Stimulated activated CD8-positive, alpha-beta memory T cell treated with anti-CD3 and anti-CD28 coated beads, Interleukin-12 subunit alpha, Interleukin-12 subunit beta, amount 100 ng/mL, for 4 hours (primary cell): ENCODE data around the gene GPER1.
"Not testable (repeated sequence)": the region's sequence is repeated elsewhere in the genome, so short reads cannot be mapped to it uniquely, and the experiment has no call there.

Source experiments
- DNase-seq: peaks from one replicate; pipeline ENCODE4 v3.0.0-alpha.2; 2020; ENCODE audit warnings: low read depth

GPER1 gene

DNA sequence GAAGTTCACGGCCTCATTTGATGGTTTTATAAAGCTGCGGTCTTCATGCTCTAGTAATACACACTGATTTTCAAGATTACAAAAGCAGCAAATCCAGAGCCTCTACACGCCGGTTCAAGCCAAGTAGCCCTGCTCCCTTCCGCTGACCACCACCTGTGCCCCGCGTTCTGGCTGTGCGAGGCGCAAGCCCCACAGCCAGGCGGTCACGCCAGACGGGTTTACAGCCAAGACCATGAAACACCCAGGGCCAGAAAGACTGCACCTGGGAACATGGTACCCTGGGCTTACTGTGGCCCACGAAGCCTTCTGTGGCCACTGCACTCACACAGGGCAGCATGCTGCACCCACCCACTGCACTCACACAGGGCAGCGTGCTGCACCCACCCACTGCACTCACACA, 33.6 kb downstream of the GPER1 start:
- no peak for DNase-seq

DNA sequence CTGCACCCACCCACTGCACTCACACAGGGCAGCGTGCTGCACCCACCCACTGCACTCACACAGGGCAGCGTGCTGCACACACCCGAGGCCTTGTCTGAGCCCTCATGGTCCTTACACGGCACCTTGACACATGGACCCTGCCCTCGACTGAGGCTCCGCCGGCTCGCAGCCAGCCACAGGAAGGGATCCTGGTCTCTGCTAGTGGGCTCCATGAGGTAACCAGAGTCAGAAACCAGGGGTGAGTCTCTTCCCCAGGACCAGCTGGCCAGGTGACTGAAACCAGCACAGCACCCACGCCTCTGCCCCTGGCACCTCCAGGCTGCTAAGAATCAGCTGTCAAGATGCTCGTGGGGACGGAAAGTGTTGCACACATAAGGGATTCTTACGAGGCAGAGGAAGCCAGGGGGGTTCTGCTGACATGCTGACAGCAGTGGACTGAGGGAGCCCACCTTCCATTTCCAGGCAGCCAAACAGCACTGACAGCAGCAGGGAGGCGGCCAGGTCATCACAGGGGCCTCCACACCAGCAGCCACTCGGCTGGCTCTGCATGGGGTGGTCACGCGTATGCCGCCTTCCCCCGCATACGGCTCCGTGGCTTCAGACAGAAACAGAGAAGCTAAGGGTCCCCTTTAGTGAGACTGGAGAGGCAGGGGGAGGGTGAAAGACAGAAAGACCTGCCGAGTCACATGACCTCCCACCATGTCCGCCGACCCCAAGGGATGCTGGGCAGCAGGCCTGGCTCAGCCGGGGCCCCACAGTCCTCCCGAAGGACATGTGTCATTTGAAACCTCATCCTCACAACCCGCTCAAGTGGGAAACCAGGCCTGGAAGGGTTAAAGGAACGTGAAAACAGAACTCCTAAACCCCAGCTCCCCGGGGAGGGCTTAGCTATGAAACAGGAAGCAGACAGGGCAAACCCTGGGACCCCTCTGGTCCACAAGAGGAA, 34.2 kb downstream of the GPER1 start:
- no peak for DNase-seq

DNA sequence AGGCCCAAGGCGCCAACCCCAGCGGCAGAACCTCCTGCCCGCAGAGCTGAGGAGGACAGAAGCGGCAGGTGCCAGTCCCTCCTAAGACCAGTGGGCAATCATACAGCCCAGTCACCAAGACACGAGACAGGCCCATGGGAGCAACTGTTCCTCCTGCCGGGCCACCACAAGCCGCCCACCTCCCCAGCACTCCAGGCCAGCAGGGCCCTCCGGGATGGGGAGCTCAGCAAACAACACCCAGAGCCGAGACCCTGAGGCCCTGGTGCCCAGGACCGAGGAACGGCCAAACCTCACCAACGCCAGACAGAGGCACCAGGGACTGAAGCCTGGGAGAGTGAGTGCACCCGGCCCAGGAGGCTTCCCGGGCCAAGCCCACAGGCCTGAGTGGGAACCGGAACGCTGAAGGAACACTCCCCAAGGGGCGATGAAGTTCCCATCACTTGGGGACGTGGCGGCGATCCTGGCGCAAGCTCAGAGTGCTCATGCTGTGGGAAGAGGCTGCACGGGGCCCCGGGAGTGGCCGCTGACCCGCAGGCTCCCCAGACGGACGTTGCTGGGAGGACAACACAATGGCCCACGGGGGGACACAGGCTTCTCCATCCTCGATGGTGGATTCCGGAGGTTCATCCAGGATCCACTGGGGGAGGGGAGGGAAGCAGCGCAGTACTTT, 35.1 kb downstream of the GPER1 start:
- no peak for DNase-seq

DNA sequence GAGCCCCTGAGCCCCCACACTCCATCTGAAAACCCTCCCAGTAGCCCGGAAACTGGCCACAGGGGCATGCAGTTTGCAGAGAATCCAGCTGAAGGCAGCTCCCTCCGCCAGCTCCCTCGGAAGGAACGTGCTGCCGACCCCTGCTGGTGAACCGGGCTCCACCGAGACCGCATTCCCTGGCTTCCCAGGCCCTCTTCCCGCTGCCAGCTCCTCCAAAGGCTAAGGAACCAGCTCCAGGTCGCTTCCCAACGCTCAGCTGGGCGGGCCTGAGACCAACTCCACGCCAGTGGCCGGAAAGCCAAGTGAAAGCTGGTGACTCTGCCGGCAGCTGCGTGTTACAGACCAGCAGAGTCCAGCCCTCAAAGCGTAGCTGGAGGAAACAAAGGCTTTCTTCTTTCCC, 35.8 kb downstream of the GPER1 start:
- no peak for DNase-seq

DNA sequence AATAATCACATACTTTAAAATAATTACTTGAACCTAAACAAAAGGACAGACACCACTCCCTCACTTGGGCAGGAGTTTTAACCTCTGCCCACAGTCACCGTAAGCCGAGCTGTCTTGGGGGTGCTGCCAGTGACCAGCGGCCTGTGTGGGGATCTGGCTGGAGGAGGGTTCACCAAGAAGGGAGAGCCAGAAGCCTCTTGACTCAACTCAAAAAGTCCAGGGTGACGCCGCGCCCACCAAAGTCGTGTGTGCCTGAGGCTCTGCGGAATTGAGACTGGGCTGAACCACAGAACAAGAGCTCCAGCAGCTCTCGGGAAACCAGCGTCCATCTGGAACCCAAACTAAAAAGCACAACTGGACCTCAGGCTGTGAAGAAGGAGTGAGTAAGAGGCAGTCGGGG, 36.3 kb downstream of the GPER1 start:
- DNase-seq, result no peak

DNA sequence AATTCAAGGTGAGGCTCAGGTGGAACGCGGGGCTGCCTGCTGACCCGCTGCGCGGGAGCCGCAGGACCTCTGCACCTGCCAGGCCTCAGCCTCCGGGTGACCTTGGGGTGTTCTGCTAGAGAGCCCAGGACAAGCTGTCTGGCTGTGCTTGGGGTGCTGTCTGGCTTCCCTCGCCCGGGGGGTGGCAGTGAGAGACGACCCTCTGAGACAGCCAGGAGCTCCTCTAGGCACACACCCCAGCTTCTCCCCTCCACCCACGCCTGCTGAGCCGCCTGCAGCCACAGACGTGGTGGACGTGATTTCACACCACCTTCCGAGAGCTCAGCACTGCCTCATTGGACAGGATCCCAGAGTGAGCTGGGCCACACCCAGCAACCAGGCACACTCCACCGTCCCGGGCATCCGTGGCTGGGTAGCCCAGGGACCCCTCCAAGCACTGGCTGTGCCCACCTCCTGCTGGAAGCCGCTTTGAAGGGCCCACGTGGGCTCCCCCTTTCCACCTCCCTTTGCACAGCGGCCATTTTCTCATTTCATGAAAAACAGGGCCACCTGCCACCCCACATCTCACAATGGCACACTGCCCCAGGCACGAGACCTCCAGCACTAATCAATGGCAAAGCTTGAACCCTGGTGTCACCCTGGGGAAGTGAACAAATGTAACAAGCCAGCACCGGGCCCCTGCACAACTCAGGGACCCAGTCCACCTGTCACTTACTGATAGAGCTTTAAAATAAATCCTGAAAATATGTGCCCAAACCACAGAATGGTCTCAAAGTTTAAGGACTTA, 37.1 kb downstream of the GPER1 start:
- DNase-seq, result no peak

DNA sequence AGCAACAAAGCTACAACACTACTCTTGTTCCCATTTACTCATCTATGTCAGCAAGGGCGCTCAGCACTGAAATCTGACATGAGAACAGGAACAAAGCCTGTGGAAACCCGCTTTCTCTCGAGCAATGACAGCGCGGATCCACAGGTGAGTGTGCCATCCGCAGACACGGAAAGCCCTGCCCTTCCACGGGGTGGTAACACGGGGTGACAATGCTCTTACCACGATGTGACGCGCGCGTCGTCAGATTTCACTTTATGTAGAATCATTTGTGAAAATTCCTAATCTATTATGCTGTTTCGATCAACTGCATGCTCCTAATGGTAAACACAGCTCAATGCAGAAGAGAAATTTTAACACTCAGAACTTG, 37.7 kb downstream of the GPER1 start:
- no peak for DNase-seq

DNA sequence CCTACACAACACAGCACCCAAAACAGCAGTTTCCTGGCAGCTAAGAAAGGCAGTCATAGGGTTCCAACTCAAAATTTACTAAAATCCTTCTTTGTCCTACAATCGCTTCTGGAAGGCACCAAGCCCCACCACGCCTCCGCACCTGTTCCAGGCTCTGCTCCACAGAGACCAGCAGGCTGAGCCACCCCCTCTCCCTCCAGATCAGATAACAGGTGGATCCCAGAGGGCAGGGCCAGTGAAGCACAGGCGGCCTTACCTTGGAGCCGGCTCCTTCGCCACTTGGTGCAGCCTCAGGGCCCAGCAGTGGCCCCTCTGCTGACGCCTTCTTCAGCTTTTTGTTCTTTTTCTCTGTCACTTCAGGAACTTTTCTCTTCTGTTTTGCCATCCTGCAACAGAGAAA, 39.1 kb downstream of the GPER1 start:
- DNase-seq, result no peak

DNA sequence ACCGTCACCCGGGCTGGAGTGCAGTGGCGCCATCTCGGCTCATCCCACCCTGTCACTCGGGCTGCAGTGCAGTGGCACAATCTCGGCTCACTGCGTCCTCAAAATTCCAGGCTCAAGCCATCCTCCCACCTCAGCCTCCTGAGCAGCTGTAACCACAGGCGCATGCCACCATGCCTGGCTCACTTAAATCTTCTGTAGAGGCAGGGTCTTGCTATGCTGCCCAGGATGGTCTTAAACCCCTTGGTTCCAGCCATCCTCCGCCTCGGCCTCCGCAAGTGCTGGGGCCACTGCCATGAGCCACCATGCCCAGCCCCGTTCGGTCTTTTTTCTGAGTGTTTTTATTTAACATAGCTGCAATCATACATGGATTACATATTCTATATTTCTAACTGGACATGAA, 41.5 kb downstream of the GPER1 start:
- DNase-seq, result no peak

DNA sequence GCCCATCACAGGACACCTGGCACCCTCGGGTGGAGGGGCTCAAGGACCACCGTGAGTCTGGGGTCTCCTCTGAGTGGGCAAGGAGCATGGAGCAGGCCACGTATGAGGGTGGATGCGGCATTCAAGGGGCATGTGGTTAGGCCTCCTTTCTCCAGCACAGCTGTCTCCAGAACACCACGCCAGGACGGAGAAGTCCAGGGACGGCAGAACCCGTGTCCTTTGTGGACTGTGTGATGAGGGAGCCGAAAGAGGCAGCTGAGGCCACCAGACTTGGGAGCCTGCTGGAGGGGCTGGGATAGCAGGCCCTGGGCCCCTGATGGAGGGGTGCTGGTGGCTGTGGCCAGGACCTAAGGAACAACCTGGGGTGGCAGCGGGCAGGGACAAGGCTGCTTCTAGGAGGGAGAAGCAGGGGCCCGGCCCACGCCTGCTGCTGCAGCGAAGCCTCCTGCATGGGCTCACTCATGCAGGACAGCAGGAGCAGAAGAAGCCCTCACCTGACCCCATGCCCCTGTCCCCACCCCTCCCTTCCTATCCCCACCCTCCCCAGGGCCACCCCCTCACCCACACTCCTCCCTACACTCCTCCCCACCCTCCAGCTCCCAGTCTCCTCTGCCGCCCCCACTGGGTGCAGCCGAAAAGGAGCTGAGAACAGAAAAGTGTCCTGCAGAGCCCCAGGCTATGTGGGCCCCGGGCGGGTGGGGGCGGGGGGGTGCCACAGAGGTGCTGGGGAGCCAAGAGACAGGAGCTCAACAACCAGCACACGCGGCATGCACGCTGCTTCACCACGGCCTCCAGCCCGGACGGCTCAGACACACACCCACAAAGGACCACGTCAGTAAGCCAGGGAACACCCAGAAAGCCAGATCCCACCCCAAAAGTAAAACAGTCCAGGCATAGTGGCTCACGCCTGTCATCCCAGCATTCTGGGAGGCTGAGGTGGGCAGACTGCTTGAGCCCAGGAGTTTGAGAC, 42.4 kb downstream of the GPER1 start:
- DNase-seq, result no peak

DNA sequence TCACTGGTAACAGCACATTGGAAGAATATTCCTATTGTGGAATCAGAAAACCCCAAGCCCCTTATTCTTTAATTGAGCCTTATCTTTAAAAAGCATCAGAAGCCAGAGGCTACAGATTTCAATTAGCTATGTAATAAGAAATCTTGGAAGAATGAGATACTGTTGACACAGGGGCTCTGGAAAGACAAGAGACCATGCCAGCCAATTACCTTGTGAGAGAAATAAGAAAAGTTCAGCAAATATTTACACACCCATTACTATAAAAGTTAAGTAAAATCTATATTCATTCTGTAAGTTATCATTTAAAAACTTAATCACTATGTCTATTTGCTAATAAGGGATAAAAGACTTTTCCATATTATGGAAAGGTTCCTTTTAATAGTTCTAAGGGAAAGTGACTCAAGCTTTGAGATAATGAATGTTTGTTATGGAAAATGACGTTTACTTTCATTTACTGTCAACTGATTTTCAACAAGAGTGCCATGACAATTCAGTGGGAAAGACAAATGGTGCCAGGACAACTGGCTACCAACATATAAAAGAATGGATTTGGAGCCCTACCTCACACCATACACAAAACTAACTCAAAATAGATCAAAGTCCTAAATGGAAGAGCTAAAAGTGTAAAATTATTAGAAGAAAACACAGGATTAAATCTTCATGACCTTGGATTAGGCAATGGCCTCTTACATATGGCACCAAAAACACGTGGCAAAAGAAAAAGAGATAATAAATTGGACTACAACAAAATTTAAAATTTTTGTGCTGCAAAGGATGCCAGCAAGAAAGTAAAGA, 43.8 kb downstream of the GPER1 start:
- DNase-seq, result no peak

DNA sequence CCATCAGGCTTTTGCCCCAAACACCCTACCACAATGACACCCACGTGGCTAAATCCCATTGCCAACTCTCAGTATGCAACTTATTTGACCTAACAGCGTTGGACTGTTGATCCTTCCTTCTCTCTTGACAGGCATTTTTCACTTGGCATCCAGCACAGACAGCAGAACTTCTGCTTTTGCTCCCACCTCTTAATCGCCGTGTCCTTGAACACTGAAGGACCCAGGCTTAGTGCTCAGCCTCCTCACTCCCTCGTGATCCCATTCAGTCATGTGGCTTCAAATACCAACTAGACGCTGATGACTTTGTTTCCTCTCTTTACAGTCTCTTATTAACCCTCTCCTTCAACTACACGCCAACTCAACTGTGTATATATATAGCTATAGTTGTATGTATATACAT, 47.0 kb downstream of the GPER1 start:
- DNase-seq, result no peak

DNA sequence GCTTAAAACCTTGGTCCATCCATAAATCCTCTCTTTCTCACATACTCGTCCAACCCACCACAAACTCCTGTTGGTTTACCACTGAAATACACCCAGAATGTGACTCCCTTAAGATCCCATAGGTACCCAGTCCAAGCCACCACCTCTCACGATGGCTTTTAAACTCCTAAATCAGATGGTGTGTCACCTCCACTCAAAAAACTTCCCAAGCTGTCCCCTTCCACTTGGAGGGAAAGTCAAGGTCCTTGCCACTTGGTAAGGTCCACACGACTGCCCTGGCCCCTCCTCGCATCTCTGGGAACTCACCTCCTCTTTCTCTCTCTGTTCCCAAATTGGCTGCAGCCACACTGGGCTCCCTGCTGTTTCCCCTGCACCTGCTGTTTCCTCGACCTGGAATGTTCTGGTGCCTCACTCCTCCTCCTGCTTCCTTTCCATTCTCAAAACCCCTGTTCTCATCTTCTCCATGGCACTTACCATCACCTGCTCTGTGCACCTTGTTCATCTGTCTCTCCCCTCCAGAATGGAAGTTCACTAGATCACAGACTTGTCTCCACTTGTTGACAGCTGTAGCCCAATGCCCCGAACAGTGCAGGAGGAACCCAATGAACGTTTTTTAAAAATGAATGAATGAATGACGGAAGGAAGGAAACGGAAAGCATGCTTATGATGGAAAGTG, 49.1 kb downstream of the GPER1 start:
- DNase-seq, result no peak

DNA sequence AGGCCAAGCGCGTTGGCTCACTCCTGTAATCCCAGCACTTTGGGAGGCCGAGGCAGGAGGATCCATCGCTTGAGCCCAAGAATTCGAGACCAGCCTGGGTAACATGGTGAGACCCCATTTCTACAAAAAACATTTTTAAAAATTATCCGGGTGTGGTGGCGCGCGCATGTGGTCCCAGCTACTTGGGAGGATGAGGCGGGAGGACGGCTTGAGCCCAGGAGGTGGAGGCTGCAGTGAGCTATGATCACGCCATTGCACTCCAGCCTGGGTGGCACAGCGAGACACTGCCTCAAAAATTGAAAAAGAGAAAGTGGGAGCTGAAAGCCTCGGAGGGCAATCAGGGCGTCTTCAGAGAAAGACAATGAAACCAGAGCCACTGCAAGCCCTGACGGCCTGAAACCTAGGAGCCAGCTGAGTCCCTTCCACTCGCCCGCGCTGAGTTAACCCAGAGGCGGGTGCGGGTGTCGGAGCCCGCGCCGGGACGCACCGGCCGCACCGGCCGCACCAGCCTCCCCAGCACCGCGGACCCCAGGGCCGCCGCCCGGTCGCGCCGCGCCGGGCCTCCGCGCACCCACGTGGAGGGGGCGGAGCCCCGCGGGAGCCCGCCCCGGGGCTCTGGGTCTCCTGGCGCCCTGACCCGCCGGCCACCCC, 49.7 kb downstream of the GPER1 start:
- DNase-seq, result no peak

DNA sequence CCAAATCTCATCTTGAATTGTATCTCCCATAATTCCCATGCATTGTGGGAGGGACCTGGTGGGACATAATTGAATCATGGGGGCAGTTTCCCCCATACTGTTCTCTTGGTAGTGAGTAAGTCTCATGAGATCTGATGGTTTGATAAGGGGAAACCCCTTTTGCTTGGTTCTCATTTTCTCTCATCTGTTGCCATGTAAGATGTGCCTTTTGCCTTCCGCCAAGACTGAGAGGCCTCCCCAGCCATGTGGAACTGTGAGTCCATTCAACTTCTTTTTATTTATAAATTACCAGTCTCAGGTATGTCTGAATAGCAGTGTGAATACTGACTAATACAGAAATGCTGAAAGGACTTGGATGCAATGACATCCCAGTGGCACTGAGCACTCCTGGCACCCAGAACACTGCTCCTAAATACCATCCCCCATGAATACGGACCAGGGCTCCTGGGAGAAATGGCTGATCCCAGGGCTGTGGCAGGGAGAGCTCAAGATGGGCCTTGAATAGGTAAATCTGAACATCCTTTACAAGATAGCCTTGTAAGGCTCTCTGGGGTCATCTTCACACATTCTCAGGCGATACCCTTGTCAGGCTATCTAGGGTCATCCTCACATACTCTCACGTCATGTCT, 52.7 kb downstream of the GPER1 start:
- DNase-seq, result no peak

DNA sequence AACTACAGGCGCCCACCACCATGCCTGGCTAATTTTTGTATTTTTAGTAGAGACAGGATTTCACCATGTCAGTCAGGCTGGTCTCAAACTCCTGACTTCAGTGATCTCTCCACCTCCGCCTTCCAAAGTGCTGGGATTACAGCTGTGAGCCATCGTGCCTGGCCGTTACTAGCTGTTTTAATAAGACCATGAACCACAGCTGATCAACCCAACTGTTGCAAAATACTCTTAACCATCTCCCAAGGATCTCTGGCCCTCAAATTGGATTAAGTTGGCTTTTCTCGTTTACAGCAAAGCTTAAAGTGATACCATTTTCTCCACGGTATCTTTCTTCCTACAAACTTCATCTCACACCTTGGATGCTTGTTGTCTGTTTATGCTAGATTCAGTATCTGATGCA, 53.7 kb downstream of the GPER1 start:
- no peak for DNase-seq

DNA sequence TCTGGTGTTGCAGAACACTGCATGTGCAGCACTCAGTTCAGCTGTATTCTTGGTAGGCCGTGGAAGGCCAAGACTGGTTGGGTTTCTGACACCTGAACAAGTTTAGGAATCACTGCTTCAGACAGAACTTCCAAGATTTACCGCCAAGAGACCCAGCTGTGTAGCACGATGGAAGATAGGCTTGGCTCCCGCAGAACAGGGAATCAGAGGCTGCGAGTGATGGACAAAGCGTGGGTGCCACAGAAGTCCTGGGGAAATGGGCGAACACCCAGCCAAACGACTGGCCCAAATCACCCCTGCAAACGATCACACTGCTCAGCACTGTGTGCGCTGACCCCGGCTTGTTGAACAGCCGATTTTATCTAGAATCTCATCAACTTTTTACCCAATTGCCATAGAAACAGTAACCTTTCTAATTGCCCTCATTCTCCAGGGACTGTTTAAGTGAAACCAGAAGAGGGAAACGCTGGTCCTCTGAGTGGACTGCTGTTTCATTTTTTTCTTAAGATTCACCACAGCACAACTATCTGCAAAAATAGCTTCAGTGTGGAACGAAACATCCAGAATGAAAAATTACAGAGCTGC, 54.2 kb downstream of the GPER1 start:
- DNase-seq, result no peak

DNA sequence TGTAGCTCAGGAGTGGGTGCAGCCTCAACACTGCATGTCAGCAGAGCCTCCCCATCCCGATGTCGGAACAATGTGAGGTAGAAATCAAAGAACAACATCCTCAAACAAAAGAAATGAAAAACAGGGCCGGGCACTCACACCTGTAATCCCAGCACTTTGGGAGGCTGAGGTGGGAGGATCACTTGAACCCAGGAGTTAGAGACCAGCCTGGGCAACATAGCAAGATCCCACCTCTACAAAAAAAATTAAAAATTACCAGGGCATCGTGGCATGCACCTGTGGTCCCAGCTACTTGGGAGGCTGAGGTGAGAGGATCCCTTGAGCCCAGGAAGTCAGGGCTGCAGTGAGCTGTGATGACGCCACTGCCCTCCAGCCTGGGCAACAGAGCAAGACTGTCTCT, 55.1 kb downstream of the GPER1 start:
- not testable (repeated sequence) for DNase-seq
